Stimulated activated CD8-positive, alpha-beta memory T cell treated with anti-CD3 and anti-CD28 coated beads, Interleukin-12 subunit alpha, Interleukin-12 subunit beta, amount 100 ng/mL, for 4 hours (primary cell): ENCODE data around the gene OR8H2.
"Not testable (repeated sequence)": the region's sequence is repeated elsewhere in the genome, so short reads cannot be mapped to it uniquely, and the experiment has no call there.

Experiments
- DNase-seq: peaks from one replicate; pipeline ENCODE4 v3.0.0-alpha.2; 2020; ENCODE audit warnings: low read depth

OR8H2 gene, protein sequence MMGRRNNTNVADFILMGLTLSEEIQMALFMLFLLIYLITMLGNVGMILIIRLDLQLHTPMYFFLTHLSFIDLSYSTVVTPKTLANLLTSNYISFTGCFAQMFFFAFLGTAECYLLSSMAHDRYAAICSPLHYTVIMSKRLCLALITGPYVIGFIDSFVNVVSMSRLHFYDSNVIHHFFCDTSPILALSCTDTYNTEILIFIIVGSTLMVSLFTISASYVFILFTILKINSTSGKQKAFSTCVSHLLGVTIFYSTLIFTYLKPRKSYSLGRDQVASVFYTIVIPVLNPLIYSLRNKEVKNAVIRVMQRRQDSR

DNA sequence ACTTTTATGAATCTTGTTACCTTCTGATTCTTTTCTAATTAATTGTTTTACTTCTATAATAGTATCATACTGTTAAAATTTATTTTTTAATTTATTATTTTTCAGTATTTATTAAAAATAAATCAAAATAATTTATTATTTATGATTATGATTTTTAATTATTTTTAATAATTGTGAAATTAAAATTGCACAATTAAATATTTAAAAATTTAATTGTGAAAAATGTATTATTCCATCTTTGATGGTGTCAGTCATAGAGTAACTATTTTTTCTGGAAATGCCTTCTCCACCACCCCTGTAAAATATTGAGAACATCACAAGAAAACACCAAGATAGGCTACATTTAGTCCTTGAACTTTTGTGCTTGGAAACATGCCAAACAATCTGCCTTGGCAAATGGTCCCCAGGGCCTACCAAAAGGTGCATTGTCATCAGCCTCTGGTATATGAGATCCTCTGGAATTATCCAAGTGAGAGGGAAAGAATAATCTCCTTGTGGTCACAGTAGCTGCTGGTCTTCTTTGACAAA is at the start of gene OR8H2:
Gene OR8H2, plus strand, starts transcription at position 478 of the 528 bp plus-strand sequence. CDS start 1,356 bp downstream, outside the sequence.
- DNase-seq = no peak

DNA sequence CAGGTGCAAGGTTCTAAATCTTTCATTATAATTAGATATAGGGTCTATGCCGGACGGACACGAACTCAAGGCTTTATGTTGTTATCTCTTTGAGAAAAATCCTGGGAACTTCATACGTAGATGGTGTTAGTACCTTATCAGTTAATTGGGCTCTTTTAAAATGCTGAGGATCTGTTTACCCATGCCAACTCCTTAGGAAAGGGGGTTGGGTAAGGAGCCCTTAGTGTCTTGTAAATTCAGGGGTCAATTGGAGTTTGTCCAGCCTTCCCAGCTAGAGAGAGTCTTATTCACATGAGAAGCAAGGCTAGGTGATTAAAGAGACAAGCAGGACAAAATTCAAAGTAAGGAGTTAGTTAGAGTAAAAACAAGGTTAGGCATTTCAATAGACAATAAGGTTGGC is 47.1 kb upstream of the OR8H2 start:
- DNase-seq = not testable (repeated sequence)

DNA sequence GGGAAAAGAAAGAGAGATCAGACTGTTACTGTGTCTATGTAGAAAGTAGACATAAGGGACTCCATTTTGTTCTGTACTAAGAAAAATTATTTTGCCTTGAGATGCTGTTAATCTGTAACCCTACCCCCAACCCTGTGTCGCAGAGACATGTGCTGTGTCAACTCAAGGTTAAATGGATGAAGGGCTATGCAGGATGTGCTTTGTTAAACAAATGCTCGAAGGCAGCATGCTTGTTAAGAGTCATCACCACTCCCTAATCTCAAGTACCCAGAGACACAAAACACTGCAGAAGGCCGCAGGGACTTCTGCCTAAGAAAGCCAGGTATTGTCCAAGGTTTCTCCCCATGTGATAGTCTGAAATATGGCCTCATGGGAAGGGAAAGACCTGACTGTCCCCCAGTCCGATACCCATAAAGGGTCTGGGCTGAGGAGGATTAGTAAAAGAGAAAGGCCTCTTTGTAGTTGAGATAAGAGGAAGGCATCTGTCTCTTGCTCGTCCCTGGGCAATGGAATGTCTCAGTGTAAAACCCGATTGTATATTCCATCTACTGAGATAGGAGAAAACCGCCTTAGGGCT is 45.7 kb upstream of the OR8H2 start:
- DNase-seq = not testable (repeated sequence)

DNA sequence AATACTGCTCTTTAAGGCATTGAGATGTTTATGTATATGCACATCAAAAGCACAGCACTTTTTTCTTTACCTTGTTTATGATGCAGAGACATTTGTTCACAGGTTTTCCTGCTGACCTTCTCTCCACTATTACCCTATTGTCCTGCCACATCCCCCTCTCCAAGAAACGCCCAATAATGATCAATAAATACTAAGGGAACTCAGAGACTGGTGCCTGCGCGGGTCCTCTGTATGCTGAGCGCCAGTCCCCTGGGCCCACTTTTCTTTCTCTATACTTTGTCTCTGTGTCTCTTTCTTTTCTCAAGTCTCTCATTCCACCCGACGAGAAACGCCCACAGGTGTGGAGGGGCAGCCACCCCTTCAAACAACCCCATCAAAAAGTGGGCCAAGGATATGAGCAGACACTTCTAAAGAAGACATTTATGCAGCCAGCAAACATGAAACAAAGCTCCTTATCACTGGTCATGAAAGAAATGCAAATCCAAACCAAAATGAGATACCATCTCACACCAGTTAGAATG is 45.2 kb upstream of the OR8H2 start:
- not testable (repeated sequence) for DNase-seq

DNA sequence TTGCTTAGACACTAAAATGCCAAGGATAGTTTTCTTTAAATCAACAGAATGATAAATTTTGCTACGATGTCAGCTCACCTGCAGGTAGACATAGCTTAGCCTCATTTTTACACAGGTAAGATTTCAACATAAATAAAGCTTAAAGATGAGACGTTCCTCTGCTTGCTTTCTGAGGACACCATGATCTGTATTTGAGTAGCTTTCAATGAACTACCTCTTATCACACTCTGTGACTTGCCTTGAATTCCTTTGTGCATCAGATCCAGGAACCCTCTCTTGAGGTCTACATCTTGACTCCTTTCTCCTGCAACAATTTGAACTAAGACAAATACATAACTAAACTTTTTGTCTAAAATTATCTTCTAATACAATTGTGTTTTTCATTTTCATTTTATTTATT is 36.5 kb upstream of the OR8H2 start:
- DNase-seq = no peak

DNA sequence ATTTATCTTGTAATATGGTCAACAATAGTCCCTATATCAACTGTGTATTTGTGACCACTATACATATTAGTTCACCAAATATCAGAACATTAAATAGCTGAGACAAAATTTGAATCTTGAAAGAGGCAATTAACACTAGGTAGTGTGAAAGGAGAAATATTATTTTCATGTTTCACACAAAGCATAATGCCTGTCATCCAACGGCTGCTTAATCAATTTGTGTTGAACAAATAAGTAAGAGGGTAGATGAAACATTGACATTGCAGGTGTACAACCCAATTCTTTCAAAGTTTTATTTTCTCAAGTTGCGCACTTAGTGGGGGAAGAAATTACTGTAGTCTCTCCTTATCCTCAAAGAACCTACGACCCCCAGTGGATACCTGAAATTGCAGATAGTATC is 13.8 kb upstream of the OR8H2 start:
- DNase-seq = no peak

DNA sequence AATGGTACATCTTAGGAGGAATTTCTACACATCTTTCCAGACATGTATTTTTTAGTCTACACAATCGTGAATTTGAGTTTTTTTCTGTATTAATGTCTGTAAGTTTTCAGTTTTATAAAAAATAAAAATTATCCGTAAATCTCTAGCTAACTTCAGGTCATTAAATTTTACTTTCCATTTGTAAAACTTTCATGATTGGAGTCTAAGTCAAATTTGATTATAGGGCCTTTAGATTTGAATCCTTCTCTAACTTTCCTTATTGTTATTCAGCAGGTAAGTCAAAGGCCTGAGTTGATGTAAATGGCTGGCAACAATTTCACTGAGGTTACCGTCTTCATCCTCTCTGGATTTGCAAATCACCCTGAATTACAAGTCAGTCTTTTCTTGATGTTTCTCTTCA is 10.5 kb upstream of the OR8H2 start, which contains the start of gene OR8I2:
Gene OR8I2, plus strand, starts transcription at position 301 of the 400 bp plus-strand sequence. Its CDS starts 0 bp downstream, at position 301.
- DNase-seq = no peak

DNA sequence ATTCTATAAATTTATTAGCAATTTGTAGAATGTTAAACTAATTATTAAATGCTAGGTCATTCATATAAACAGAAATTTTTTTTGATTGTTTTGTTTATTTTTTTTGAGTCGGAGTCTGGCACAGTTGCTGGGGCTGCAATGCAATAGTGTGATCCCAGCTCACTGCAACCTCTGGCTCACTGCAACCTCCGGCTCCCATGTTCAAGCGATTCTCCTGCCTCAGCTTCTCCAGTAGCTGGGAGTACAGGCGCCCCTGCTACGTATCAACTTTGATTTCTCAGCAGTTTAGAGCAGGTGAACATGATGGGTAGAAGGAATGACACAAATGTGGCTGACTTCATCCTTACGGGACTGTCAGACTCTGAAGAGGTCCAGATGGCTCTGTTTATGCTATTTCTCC is 18.6 kb downstream of the OR8H2 start, which contains the start of gene OR8H3:
Gene OR8H3, plus strand, starts transcription at position 301 of the 400 bp plus-strand sequence. Its CDS starts 0 bp downstream, at position 301.
- no peak for DNase-seq

DNA sequence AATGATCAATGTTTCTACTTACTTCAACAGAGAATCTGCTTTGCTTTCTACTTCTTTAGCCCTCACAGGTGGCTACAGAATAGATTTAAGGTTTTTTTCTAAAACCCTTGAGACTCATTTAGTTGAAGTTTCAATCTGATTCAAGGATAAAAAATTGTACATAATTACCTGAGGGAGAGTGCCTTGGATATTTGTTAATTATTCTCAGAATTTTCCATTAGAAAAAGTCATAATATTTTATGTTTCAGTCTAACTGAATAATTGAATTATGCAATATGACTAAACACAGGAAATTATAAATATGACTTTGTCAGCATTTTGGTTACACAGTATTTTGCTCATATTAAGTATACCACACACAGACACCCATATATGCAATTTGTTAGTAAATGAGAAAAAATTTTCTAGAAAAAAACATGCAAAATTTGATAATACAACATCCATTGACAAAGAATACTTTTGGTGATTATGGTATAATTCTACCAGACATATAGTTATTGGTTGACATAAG is 36.7 kb downstream of the OR8H2 start, which contains the start of gene OR8J3:
Gene OR8J3, minus strand, starts transcription at position 51 of the 511 bp plus-strand sequence. CDS start 2,483 bp downstream, outside the sequence.
- no peak for DNase-seq

DNA sequence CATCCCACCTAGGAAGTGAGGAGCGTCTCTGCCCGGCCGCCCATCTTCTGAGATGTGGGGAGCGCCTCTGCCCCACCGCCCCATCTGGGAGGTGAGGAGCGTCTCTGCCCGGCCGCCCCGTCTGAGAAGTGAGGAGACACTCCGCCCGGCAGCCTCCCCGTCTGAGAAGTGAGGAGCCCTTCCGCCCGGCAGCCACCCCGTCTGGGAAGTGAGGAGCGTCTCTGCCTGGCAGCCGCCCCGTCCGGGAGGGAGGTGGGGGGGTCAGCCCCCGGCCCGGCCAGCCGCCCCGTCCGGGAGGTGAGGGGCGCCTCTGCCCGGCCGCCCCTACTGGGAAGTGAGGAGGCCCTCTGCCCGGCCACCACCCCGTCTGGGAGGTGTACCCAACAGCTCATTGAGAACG is 40.2 kb downstream of the OR8H2 start:
- not testable (repeated sequence) for DNase-seq

DNA sequence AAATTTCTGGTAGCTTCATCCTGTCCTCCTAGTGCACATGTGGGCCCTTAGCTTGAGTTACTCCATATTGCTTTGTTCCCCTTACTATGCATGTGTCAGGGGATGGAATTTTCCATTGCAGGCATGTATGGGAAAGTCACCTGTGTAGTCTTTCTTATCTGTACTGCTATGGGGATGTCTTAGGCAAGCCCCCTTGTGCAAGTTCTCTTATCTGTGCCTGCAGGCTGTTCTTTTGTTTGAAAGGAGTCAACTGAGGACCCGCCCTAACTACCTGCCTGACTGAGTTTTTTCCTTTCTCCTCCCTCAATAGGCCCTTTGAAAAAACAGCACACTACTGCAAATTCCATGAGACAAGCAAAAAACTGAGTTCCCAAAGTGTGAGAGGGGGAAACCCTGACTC is 47.9 kb downstream of the OR8H2 start:
- no peak for DNase-seq

DNA sequence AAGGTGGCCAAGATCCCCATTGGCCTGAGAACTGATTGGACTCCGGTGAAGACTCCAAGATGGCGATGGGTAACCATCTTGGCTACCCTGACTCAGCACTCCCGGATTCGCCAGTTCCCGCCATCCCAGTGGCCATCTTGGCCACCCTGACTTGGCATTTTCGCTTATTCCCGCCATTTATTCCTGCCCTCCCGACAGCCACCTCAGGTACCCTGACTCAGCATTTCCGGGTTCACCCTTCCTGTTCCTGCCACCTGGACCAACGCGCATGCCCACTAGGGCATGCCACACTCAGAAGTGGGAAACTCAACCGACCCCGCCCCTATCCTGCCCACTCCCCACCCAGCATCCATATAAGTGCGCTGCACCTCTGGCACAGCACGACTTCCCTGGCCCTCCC is 48.8 kb downstream of the OR8H2 start:
- DNase-seq = no peak
